ENCODE data around the gene CYTL1. TPM values are rescaled to one million over a fixed set of nuclear protein-coding genes. Genes with fewer than 3 reads are reported as not detected.

CYTL1 gene
- total RNA-seq, 1 experiment from 2014 or later = not detected

DNA sequence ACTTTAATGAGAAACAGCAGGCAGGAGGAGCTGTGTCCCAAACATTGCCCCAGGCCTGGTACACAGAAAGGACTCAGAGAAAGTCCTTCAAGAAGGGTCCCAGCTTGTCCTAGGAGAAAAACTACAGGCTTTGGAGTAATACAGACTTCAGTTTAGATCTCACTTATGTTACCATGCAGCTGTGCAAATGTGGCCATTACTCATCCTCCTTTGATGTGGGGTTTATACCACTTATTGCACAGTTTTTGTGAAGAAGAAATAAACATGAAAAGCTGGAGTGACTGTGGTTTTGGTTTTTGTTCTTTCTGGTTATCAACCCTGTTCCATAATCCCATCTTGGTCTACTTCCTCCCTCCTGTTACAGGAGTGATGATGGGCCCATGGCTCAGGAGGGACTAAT is 8.1 kb upstream of the CYTL1 start:
- Histone ChIP-seq H3K9me2 (replicated peaks; ENCODE audit: low read length) (no peaks in the 10 kb centered on the region), H3K27me3 (ENCODE audit: low read length) (peaks cover 23% of the 10 kb centered on the region), H3K9me3 (ENCODE audit: low read length) (no peaks in the 10 kb centered on the region), H3K27ac (ENCODE audit: low read length) (no peak overlapping the region), H3F3A (ENCODE audit: low read length, unreplicated experiment) (no peaks in the 10 kb centered on the region), H3K36me3 (ENCODE audit: low read depth, low read length) (no peaks in the 10 kb centered on the region), H3K79me2 (ENCODE audit: low read length) (no peaks in the 10 kb centered on the region), H3K4me2 (ENCODE audit: low read length) (no peak overlapping the region), H2AFZ (ENCODE audit: low read length) (no peak overlapping the region), H4K20me1 (ENCODE audit: low read length) (no peaks in the 10 kb centered on the region), H3K4me1 (ENCODE audit: insufficient read depth, low read length) (no peaks in the 10 kb centered on the region), H3K9ac (ENCODE audit: low read length) (no peak overlapping the region), H3K4me3 (ENCODE audit: low read length) (no peak overlapping the region)
- intact Hi-C loops (cut with micrococcal nuclease) = no loop called here
- no TSS peak for BruUV-seq (replicated peaks)
- ATAC-seq (no peak), DNase-seq (no peak)
- TF ChIP-seq EZH2phosphoT487 (IDR thresholded peaks at IDR 0.05; ENCODE audit: borderline replicate concordance, low read length) = no peak
- no peak for TF ChIP-seq EZH2 (IDR thresholded peaks at IDR 0.05; ENCODE audit: low read length, unreplicated experiment)
- TF ChIP-seq CTCF (conservative IDR thresholded peaks at IDR 0.05; ENCODE audit: low read depth, low read length) = no peak
- ChIA-PET POLR2A (ENCODE audit: unreplicated experiment) (no interaction called here), CTCF (interaction anchor here (0.6 kb wide), 1 partner anchor 222 kb away, joined by 3 read pairs; no protein-coding TSS in a partner anchor)

DNA sequence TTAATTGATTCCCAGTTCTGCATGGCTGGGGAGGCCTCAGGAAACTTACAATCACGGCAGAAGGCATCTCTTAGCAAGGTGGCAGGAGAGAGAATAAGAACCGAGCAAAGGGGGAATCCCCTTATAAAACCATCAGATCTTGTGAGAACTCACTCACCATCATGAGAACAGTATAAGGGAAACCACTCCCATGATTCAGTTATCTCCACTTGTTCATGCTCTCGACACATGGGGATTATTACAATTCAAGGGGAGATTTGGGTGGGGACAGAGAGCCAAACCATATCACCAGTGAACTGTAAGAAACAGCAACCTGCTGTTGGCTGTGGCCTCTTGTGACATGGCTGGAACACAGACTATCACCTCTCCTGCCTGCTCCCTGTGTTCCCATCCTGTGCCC is 7.1 kb upstream of the CYTL1 start:
- Histone ChIP-seq H3F3A (ENCODE audit: low read length, unreplicated experiment) (no peaks in the 10 kb centered on the region), H3K27me3 (ENCODE audit: low read length) (peaks cover 24% of the 10 kb centered on the region), H3K27ac (ENCODE audit: low read length) (no peak overlapping the region), H3K4me1 (ENCODE audit: insufficient read depth, low read length) (no peaks in the 10 kb centered on the region), H3K79me2 (ENCODE audit: low read length) (no peaks in the 10 kb centered on the region), H4K20me1 (ENCODE audit: low read length) (no peaks in the 10 kb centered on the region), H2AFZ (ENCODE audit: low read length) (no peak overlapping the region), H3K4me2 (ENCODE audit: low read length) (no peak overlapping the region), H3K9ac (ENCODE audit: low read length) (no peak overlapping the region), H3K36me3 (ENCODE audit: low read depth, low read length) (no peaks in the 10 kb centered on the region), H3K4me3 (ENCODE audit: low read length) (no peak overlapping the region), H3K9me3 (ENCODE audit: low read length) (no peaks in the 10 kb centered on the region), H3K9me2 (replicated peaks; ENCODE audit: low read length) (no peaks in the 10 kb centered on the region)
- TF ChIP-seq CTCF (conservative IDR thresholded peaks at IDR 0.05; ENCODE audit: low read depth, low read length) (no peak), EZH2phosphoT487 (IDR thresholded peaks at IDR 0.05; ENCODE audit: borderline replicate concordance, low read length) (no peak)
- no TSS peak for BruUV-seq (replicated peaks)
- ChIA-PET POLR2A (ENCODE audit: unreplicated experiment) (no interaction called here), CTCF (no interaction called here)
- ATAC-seq (no peak), DNase-seq (no peak)
- intact Hi-C loops (cut with micrococcal nuclease) = no loop called here

- ChIA-PET CTCF (no interaction called here), POLR2A (ENCODE audit: unreplicated experiment) (no interaction called here)
- no peak overlapping the region for H3K27ac ChIP-seq (ENCODE audit: low read length)
- H3K4me2 ChIP-seq (ENCODE audit: low read length) = no peak overlapping the region
- H3K36me3 ChIP-seq (ENCODE audit: low read depth, low read length) = no peaks in the 10 kb centered on the region
- no peak overlapping the region for H3K9ac ChIP-seq (ENCODE audit: low read length)
- H2AFZ ChIP-seq (ENCODE audit: low read length) = no peak overlapping the region
- TF ChIP-seq EZH2phosphoT487 (IDR thresholded peaks at IDR 0.05; ENCODE audit: borderline replicate concordance, low read length) (no peak), CTCF (conservative IDR thresholded peaks at IDR 0.05; ENCODE audit: low read depth, low read length) (no peak), EZH2 (IDR thresholded peaks at IDR 0.05; ENCODE audit: low read length, unreplicated experiment) (no peak)
- H4K20me1 ChIP-seq (ENCODE audit: low read length) = no peaks in the 10 kb centered on the region
- no TSS peak for BruUV-seq (replicated peaks)
- peaks cover 24% of the 10 kb centered on the region for H3K27me3 ChIP-seq (ENCODE audit: low read length)
- ATAC-seq (no peak), DNase-seq (no peak)
- no peaks in the 10 kb centered on the region for H3K9me2 ChIP-seq (replicated peaks; ENCODE audit: low read length)
- no peaks in the 10 kb centered on the region for H3K79me2 ChIP-seq (ENCODE audit: low read length)
- H3K4me3 ChIP-seq (ENCODE audit: low read length) = no peak overlapping the region
- no peaks in the 10 kb centered on the region for H3F3A ChIP-seq (ENCODE audit: low read length, unreplicated experiment)
- no peaks in the 10 kb centered on the region for H3K9me3 ChIP-seq (ENCODE audit: low read length)
- no peaks in the 10 kb centered on the region for H3K4me1 ChIP-seq (ENCODE audit: insufficient read depth, low read length)
- intact Hi-C loops (cut with micrococcal nuclease) = no loop called here
Observed at GRCh38 chr4:5024673-5025072, 5.4 kb upstream of the CYTL1 start.

All from PC-3 (cell line).